Activated CD4-positive, alpha-beta T cell treated with anti-CD3 and anti-CD28 coated beads, Interleukin-2, amount 10 ng/mL, durations not matched to agents 24 days and 14 days (primary cell): ENCODE data around the gene SPAG4. TPM values are rescaled to one million over a fixed set of nuclear protein-coding genes. Genes with fewer than 3 reads are reported as not detected.
A peak's percentile ranks its signal among the peaks of the same experiment; 100 is the strongest.

Experiments
- DNase-seq: peaks from one replicate; pipeline ENCODE4 v3.0.0; 2022
- H3K27ac Mint-ChIP-seq: one replicate; pipeline ENCODE4 v1.8.0; 2022; ENCODE audit warnings: mild to moderate bottlenecking, mixed read lengths
- H3K27me3 Mint-ChIP-seq: one replicate; pipeline ENCODE4 v1.8.0; 2022; ENCODE audit warnings: mixed read lengths
- H3K36me3 Mint-ChIP-seq: one replicate; pipeline ENCODE4 v1.8.0; 2022; ENCODE audit warnings: low read depth, mild to moderate bottlenecking, mixed read lengths
- H3K4me1 Mint-ChIP-seq: one replicate; pipeline ENCODE4 v1.8.0; 2021; ENCODE audit warnings: mixed read lengths
- H3K4me3 Mint-ChIP-seq: one replicate; pipeline ENCODE4 v1.8.0; 2022; ENCODE audit warnings: mild to moderate bottlenecking, moderate library complexity, mixed read lengths
- H3K9me3 Mint-ChIP-seq: one replicate; pipeline ENCODE4 v1.8.0; 2021; ENCODE audit warnings: mixed read lengths
- intact Hi-C: fragments of 100-400 bp; cut with micrococcal nuclease; formaldehyde crosslinking; loops from one replicate; pipeline ENCODE4 v1.15.1; 2023
- total RNA-seq: library from RNA; stranded (reverse); gene quantifications from 2 replicates; pipeline ENCODE4 v1.2.3, GENCODE V29; 2022

Gene SPAG4
- total RNA-seq, 1 donor from 2014 or later = 5.2 TPM

GRCh38 chr20:35641743-35642142 is 26.1 kb downstream of the SPAG4 start:
- Mint-ChIP-seq H3K27me3 (no peaks in the 10 kb centered on the region), H3K36me3 (peaks cover 6% of the 10 kb centered on the region), H3K9me3 (no peaks in the 10 kb centered on the region), H3K4me3 (no peak overlapping the region), H3K27ac (no peak overlapping the region), H3K4me1 (peaks cover 38% of the 10 kb centered on the region)
- no peak for DNase-seq
- intact Hi-C loops = no loop called here

DNA sequence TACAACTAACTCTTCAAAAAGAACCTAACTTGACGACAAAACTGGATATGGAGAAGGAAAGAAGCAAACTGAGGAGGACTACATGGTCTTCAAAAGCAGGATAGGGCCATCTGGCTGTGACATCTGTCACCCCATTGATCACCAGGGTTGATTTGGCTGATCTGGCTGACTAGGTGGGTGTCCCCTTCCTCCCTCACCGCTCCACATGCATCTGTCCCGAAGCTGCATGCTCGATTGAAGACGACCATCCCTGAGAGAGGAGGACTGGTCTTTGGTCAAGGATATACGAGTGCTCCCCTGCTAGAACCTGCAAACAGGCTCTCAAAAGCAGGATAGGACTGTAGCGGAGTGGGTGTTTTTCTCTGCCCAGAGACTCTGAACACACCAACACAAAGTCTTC is 27.4 kb downstream of the SPAG4 start:
- no peak for DNase-seq
- Mint-ChIP-seq H3K4me3 (no peak overlapping the region), H3K27me3 (no peaks in the 10 kb centered on the region), H3K36me3 (peaks cover 13% of the 10 kb centered on the region), H3K27ac (no peak overlapping the region), H3K4me1 (peaks cover 39% of the 10 kb centered on the region), H3K9me3 (no peaks in the 10 kb centered on the region)
- intact Hi-C loops = no loop called here

GRCh38 chr20:35644806-35645205 is 29.2 kb downstream of the SPAG4 start:
- no peak overlapping the region for H3K4me3 Mint-ChIP-seq
- H3K27ac Mint-ChIP-seq = no peak overlapping the region
- no peaks in the 10 kb centered on the region for H3K9me3 Mint-ChIP-seq
- DNase-seq = no peak
- H3K36me3 Mint-ChIP-seq = peaks cover 27% of the 10 kb centered on the region
- H3K27me3 Mint-ChIP-seq = no peaks in the 10 kb centered on the region
- intact Hi-C loops = no loop called here
- peaks cover 43% of the 10 kb centered on the region for H3K4me1 Mint-ChIP-seq

DNA sequence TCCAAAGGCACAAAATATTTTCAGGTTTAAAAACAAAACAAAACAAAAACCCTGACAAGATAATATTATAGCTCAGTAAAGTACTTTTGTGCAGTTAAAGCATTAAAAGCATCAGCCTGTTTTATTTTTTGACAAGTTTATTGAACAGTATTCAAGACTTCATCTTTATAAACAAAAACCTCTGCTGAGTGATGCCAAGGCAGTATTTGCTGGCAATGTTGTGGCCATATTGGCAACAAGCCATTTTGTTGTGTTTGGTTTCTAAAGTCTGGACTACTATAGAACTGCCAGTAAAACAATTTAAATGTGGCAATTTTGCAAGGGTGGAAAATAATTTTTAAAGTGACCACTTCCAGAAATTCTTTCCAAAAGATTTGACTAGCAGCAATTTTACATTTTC is 33.2 kb downstream of the SPAG4 start:
- no peak for DNase-seq
- intact Hi-C loops = no loop called here
- Mint-ChIP-seq H3K27ac (peak overlapping the region; percentile 29), H3K4me3 (no peak overlapping the region), H3K9me3 (no peaks in the 10 kb centered on the region), H3K36me3 (peaks cover 40% of the 10 kb centered on the region), H3K27me3 (no peaks in the 10 kb centered on the region), H3K4me1 (peaks cover 29% of the 10 kb centered on the region)

DNA sequence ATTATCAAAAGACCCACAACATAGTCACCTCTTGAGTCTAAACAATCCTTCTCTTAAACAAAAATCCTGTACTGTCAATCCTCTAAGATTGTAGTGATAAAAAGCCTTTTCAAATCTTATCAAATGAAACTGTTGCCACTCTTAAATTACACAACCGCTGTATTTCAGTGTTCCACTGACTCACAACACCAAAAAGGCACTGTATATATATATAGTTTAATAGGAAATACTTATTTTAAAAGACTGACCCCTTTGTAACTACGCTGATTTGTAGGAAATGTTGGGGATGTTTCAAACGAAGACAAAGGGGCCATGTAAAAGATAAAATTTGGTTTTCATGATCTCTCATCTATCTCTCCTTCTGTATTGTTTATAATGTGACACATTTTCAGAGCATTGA is 35.0 kb downstream of the SPAG4 start:
- H3K36me3 Mint-ChIP-seq = peaks cover 38% of the 10 kb centered on the region
- H3K27ac Mint-ChIP-seq = peak overlapping the region; percentile 11
- DNase-seq = no peak
- peaks cover 24% of the 10 kb centered on the region for H3K4me1 Mint-ChIP-seq
- H3K27me3 Mint-ChIP-seq = no peaks in the 10 kb centered on the region
- H3K4me3 Mint-ChIP-seq = no peak overlapping the region
- intact Hi-C loops = loop anchor here (1.0 kb wide), 1 partner anchor 10 kb away; no protein-coding TSS in a partner anchor
- no peaks in the 10 kb centered on the region for H3K9me3 Mint-ChIP-seq

DNA sequence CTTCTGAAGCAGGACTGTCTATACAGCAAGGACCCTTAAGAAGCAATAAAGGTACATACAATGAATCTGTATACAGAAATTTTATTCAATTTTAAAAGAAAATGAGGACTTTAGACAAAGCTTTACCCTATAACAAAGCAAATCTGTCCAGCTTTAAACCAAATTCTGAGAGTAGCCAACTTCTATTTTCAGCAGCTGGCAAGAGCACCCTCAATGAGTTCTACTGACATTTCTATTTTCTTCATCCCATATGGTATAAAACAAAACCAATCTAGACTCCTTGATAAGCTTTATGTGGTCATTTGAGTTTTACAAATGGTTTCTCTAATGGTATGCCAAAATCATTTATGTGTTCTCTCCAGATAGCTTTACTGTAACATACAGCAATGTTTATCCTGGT is 36.3 kb downstream of the SPAG4 start:
- DNase-seq = no peak
- no peaks in the 10 kb centered on the region for H3K27me3 Mint-ChIP-seq

DNA sequence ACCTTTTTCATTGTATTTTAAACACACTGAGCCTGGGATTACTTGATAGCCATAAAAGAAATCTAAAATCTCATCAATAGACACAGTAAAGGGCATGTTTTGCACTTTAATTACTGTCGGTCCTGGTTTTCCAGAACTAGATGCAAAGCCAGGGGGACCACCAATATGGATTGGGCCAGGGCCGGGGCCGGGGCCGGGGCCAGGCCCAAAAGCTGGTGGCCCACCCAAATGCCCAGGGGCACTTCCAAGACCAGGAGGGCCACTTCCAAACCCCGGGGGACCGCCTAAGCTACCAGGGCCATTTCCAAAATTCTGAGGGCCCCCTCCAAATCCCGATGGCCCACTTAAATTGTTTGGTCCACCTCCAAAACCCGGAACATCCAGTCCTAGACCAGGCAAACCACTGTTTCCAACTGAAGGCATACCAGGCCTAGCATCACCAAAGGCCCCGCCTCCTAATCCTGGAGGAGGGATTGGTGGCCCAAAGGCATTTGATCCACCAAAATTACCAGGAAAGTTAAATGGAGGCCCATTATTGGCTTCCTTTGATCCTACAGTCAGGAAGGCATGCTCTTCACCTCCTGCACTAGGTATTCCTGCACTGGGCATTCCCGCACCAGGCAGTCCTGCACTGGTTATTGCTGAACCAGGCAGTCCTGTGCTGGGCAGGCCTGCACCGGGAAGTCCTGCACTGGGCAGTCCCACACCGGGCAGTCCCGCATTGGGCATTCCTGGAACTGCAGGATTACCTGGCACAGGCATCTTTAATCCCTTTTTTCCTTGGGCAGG is 37.2 kb downstream of the SPAG4 start:
- H3K4me3 Mint-ChIP-seq = no peak overlapping the region
- H3K27ac Mint-ChIP-seq = no peak overlapping the region
- no peaks in the 10 kb centered on the region for H3K9me3 Mint-ChIP-seq
- peaks cover 44% of the 10 kb centered on the region for H3K36me3 Mint-ChIP-seq
- H3K4me1 Mint-ChIP-seq = peaks cover 25% of the 10 kb centered on the region
- DNase-seq = no peak
- no peaks in the 10 kb centered on the region for H3K27me3 Mint-ChIP-seq
- intact Hi-C loops = no loop called here

More for the DNA sequence above, 36.3 kb downstream of the SPAG4 start:
- intact Hi-C loops = no loop called here
- Mint-ChIP-seq H3K27ac (no peak overlapping the region), H3K36me3 (peaks cover 42% of the 10 kb centered on the region), H3K4me1 (peaks cover 23% of the 10 kb centered on the region), H3K4me3 (no peak overlapping the region), H3K9me3 (no peaks in the 10 kb centered on the region)

GRCh38 chr20:35653430-35653734 is 37.8 kb downstream of the SPAG4 start:
- Mint-ChIP-seq H3K27me3 (no peaks in the 10 kb centered on the region), H3K36me3 (peaks cover 39% of the 10 kb centered on the region), H3K27ac (no peak overlapping the region), H3K9me3 (no peaks in the 10 kb centered on the region), H3K4me3 (no peak overlapping the region), H3K4me1 (peaks cover 26% of the 10 kb centered on the region)
- DNase-seq = no peak
- intact Hi-C loops = no loop called here

GRCh38 chr20:35653893-35654292 is 38.3 kb downstream of the SPAG4 start:
- peaks cover 26% of the 10 kb centered on the region for H3K4me1 Mint-ChIP-seq
- H3K9me3 Mint-ChIP-seq = no peaks in the 10 kb centered on the region
- H3K36me3 Mint-ChIP-seq = peaks cover 37% of the 10 kb centered on the region
- no peak overlapping the region for H3K4me3 Mint-ChIP-seq
- H3K27me3 Mint-ChIP-seq = no peaks in the 10 kb centered on the region
- intact Hi-C loops = no loop called here
- no peak for DNase-seq
- H3K27ac Mint-ChIP-seq = no peak overlapping the region

- intact Hi-C loops = no loop called here
- no peak overlapping the region for H3K4me3 Mint-ChIP-seq
- H3K27ac Mint-ChIP-seq = no peak overlapping the region
- no peak for DNase-seq
- peaks cover 29% of the 10 kb centered on the region for H3K4me1 Mint-ChIP-seq
- H3K9me3 Mint-ChIP-seq = no peaks in the 10 kb centered on the region
- peaks cover 38% of the 10 kb centered on the region for H3K36me3 Mint-ChIP-seq
- no peaks in the 10 kb centered on the region for H3K27me3 Mint-ChIP-seq
Observed at GRCh38 chr20:35654415-35654814, 38.8 kb downstream of the SPAG4 start.

GRCh38 chr20:35657271-35657670 is 41.6 kb downstream of the SPAG4 start:
- Mint-ChIP-seq H3K36me3 (peaks cover 35% of the 10 kb centered on the region), H3K4me3 (peak overlapping the region; percentile 58)

DNA sequence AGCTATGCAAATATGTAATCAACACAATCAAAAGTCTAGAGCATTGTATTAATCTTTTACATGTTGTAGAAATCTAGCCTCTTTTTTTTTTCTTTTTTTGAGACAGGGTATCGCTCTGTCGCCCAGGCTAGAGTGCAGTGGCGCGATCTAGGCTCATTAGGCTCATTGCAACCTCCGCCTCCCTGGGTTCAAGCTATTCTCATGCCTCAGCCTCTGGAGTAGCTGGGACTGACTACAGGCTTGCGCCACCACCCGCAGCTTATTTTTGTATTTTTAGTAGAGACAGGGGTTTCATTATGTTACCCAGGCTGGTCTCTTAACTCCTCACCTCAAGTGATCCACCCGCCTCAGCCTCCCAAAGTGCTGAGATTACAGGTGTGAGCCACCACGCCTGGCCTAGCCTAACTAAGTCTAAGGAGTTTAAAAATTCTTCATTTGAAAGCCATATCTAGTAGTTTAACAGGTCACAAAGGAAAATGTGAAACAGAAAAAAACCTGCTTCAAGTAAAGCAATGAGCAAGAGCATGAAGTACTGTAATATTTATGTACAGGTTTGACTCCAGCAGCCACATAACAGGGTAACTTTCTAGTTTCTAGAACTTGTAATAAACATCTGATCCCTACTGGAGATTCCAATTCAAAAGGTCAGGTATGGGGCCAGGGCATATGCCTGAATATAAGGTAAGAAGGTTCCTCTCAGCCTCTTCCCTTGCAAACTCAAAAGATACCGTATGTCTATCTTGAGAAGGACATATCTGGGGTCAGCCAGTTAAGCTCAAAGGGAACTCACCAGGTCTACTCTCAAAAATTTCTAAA is 44.7 kb downstream of the SPAG4 start:
- H3K4me3 Mint-ChIP-seq = peak overlapping the region; percentile 91
- H3K4me1 Mint-ChIP-seq = peaks cover 57% of the 10 kb centered on the region
- H3K27ac Mint-ChIP-seq = peak overlapping the region; percentile 99
- intact Hi-C loops = loop anchor here (1.0 to 5.0 kb wide), 4 partner anchors 10 to 292 kb away; partner anchors contain the start of gene SCAND1
- DNase-seq = peak; percentile 60
- H3K36me3 Mint-ChIP-seq = peaks cover 53% of the 10 kb centered on the region
- H3K9me3 Mint-ChIP-seq = no peaks in the 10 kb centered on the region
- H3K27me3 Mint-ChIP-seq = no peaks in the 10 kb centered on the region

More at GRCh38 chr20:35657271-35657670, 41.6 kb downstream of the SPAG4 start:
- Mint-ChIP-seq H3K4me1 (peaks cover 42% of the 10 kb centered on the region), H3K27me3 (no peaks in the 10 kb centered on the region), H3K27ac (peak overlapping the region; percentile 70), H3K9me3 (no peaks in the 10 kb centered on the region)
- intact Hi-C loops = no loop called here
- DNase-seq = no peak

- peak; percentile 62 for DNase-seq
- peak overlapping the region; percentile 99 for H3K27ac Mint-ChIP-seq
- H3K36me3 Mint-ChIP-seq = peaks cover 52% of the 10 kb centered on the region
- H3K9me3 Mint-ChIP-seq = no peaks in the 10 kb centered on the region
- H3K4me3 Mint-ChIP-seq = peak overlapping the region; percentile 91
- intact Hi-C loops = loop anchor here (5.0 kb wide), 2 partner anchors 59 to 291 kb away; partner anchors contain the start of gene SCAND1
- H3K27me3 Mint-ChIP-seq = no peaks in the 10 kb centered on the region
- H3K4me1 Mint-ChIP-seq = peaks cover 57% of the 10 kb centered on the region
Observed at GRCh38 chr20:35661053-35661452, 45.4 kb downstream of the SPAG4 start.

- H3K9me3 Mint-ChIP-seq = no peaks in the 10 kb centered on the region
- peaks cover 54% of the 10 kb centered on the region for H3K4me1 Mint-ChIP-seq
- H3K4me3 Mint-ChIP-seq = peak overlapping the region; percentile 91
- intact Hi-C loops = loop anchor here (1.0 to 5.0 kb wide), 3 partner anchors 46 to 290 kb away; partner anchors contain the start of gene SCAND1
- DNase-seq = no peak
- no peaks in the 10 kb centered on the region for H3K27me3 Mint-ChIP-seq
- peak overlapping the region; percentile 99 for H3K27ac Mint-ChIP-seq
- H3K36me3 Mint-ChIP-seq = peaks cover 49% of the 10 kb centered on the region
Observed at GRCh38 chr20:35661908-35662307, 46.3 kb downstream of the SPAG4 start.
